Chondrocyte (in vitro differentiated cells): ENCODE measurements around the gene EPN1. TPM values are rescaled to one million over a fixed set of nuclear protein-coding genes. Genes with fewer than 3 reads are reported as not detected.

ENCODE experiments used
- DNase-seq: peaks from one replicate; pipeline ENCODE4 v3.0.0; 2021; ENCODE audit warnings: mixed read lengths, low spot score
- H3K27ac Mint-ChIP-seq: one replicate; pipeline ENCODE4 v1.8.0; 2021; ENCODE audit warnings: mild to moderate bottlenecking, moderate library complexity, mixed read lengths; ENCODE audit not compliant: unreplicated experiment
- H3K27me3 Mint-ChIP-seq: 2 replicates; pipeline ENCODE4 v1.8.0; 2021; ENCODE audit warnings: low read depth, mixed read lengths
- H3K36me3 Mint-ChIP-seq: 2 replicates; pipeline ENCODE4 v1.8.0; 2021; ENCODE audit warnings: low read depth, mixed read lengths
- H3K4me1 Mint-ChIP-seq: 2 replicates; pipeline ENCODE4 v1.8.0; 2021; ENCODE audit warnings: low read depth, mild to moderate bottlenecking, mixed read lengths
- H3K4me3 Mint-ChIP-seq: one replicate; pipeline ENCODE4 v1.8.0; 2021; ENCODE audit warnings: mild to moderate bottlenecking, moderate library complexity, mixed read lengths; ENCODE audit not compliant: unreplicated experiment
- H3K9me3 Mint-ChIP-seq: 2 replicates; pipeline ENCODE4 v1.8.0; 2021; ENCODE audit warnings: low read depth, mixed read lengths
- CTCF ChIP-seq: fragments of 200-600 bp; sonication (generic); IDR thresholded peaks from 2 replicates; pipeline ENCODE4 v1.5.0; 2021; ENCODE audit warnings: antibody characterized with exemption, mild to moderate bottlenecking, moderate library complexity
- total RNA-seq: library from RNA; stranded (reverse); gene quantifications from 3 replicates; pipeline ENCODE4 v1.2.1, GENCODE V29; 2021

Gene EPN1
- total RNA-seq, 1 donor from 2014 or later, result 124 TPM

- H3K27ac Mint-ChIP-seq, result no peak overlapping the region
- H3K4me3 Mint-ChIP-seq, result no peak overlapping the region
- peaks cover 18% of the 10 kb centered on the region for H3K36me3 Mint-ChIP-seq
- H3K27me3 Mint-ChIP-seq, result no peaks in the 10 kb centered on the region
- no peaks in the 10 kb centered on the region for H3K4me1 Mint-ChIP-seq
- no peak for TF ChIP-seq CTCF
- DNase-seq, result peak; percentile 72
- H3K9me3 Mint-ChIP-seq, result no peaks in the 10 kb centered on the region
Measured at GRCh38 chr19:55693336-55693974, 18.4 kb downstream of the EPN1 start.

GRCh38 chr19:55694241-55694655, 19.2 kb downstream of the EPN1 start:
- Mint-ChIP-seq H3K27me3 (no peaks in the 10 kb centered on the region), H3K4me3 (no peak overlapping the region), H3K9me3 (no peaks in the 10 kb centered on the region), H3K27ac (no peak overlapping the region), H3K4me1 (no peaks in the 10 kb centered on the region), H3K36me3 (peaks cover 22% of the 10 kb centered on the region)
- DNase-seq, result peak; percentile 58
- no peak for TF ChIP-seq CTCF

GRCh38 chr19:55694656-55695491, 19.8 kb downstream of the EPN1 start:
- Mint-ChIP-seq H3K4me3 (no peak overlapping the region), H3K9me3 (no peaks in the 10 kb centered on the region), H3K27ac (no peak overlapping the region), H3K4me1 (no peaks in the 10 kb centered on the region), H3K27me3 (no peaks in the 10 kb centered on the region), H3K36me3 (peaks cover 20% of the 10 kb centered on the region)
- peak; percentile 92 for DNase-seq
- TF ChIP-seq CTCF, result no peak

- Mint-ChIP-seq H3K4me3 (no peak overlapping the region), H3K36me3 (peaks cover 24% of the 10 kb centered on the region), H3K27me3 (no peaks in the 10 kb centered on the region), H3K27ac (no peak overlapping the region), H3K4me1 (no peaks in the 10 kb centered on the region), H3K9me3 (no peaks in the 10 kb centered on the region)
- no peak for TF ChIP-seq CTCF
- no peak for DNase-seq
Measured at GRCh38 chr19:55695511-55696290, 20.7 kb downstream of the EPN1 start.
